Erythroblast (primary cell): ENCODE data around the gene APOL5.

Experiments
- GATA1 ChIP-seq: IDR thresholded peaks from 2 replicates; pipeline ENCODE4 v1.6.1; 2011; ENCODE audit warnings: low read depth, mild to moderate bottlenecking, control low read depth, low read length, moderate library complexity
- POLR2A ChIP-seq: IDR thresholded peaks from 2 replicates; pipeline ENCODE4 v1.6.1; 2011; ENCODE audit warnings: mild to moderate bottlenecking, low read length

- TF ChIP-seq POLR2A (no peak), GATA1 (no peak)
These were observed 12.5 kb upstream of the APOL5 start for GRCh38 chr22:35705141-35705540.
